ENCODE data around the gene TBX2. TPM values are rescaled to one million over a fixed set of nuclear protein-coding genes. Genes with fewer than 3 reads are reported as not detected.

The TBX2 gene
- total RNA-seq, 2 experiments from 2014 or later, result not detected

GRCh38 chr17:61378658-61379456, 20.8 kb upstream of the TBX2 start:
- Mint-ChIP-seq H3K4me1 (no peaks in the 10 kb centered on the region), H3K9me3 (ENCODE audit: low read depth) (no peaks in the 10 kb centered on the region), H3K36me3 (no peaks in the 10 kb centered on the region), H3K4me3 (no peak overlapping the region), H3K27me3 (no peaks in the 10 kb centered on the region), H3K27ac (no peak overlapping the region)
- CTCF ChIA-PET, result interaction anchor here (0.6 kb wide), 1 partner anchor 398 kb away, joined by 3 read pairs; no protein-coding TSS in a partner anchor
- no peak for ATAC-seq
- DNase-seq, result no peak

- H3K27me3 Mint-ChIP-seq, result no peaks in the 10 kb centered on the region
- CTCF ChIA-PET, result interaction anchor here (0.7 kb wide), 1 partner anchor 20 kb away, joined by 3 read pairs; no protein-coding TSS in a partner anchor
- ATAC-seq (no peak), DNase-seq (no peak)
- H3K36me3 Mint-ChIP-seq, result no peaks in the 10 kb centered on the region
- no peak overlapping the region for H3K27ac Mint-ChIP-seq
- no peak overlapping the region for H3K4me3 Mint-ChIP-seq
- H3K4me1 Mint-ChIP-seq, result no peaks in the 10 kb centered on the region
- no peaks in the 10 kb centered on the region for H3K9me3 Mint-ChIP-seq (ENCODE audit: low read depth)
These were observed 20.0 kb upstream of the TBX2 start for GRCh38 chr17:61379457-61380216.

- H3K9me3 Mint-ChIP-seq (ENCODE audit: low read depth), result no peaks in the 10 kb centered on the region
- ATAC-seq, result no peak
- DNase-seq, result no peak
- no peak overlapping the region for H3K27ac Mint-ChIP-seq
- H3K4me3 Mint-ChIP-seq, result no peak overlapping the region
- no peaks in the 10 kb centered on the region for H3K4me1 Mint-ChIP-seq
- no peaks in the 10 kb centered on the region for H3K36me3 Mint-ChIP-seq
- H3K27me3 Mint-ChIP-seq, result no peaks in the 10 kb centered on the region
- CTCF ChIA-PET, result interaction anchor here (0.7 kb wide), 1 partner anchor 21 kb away, joined by 3 read pairs; no protein-coding TSS in a partner anchor
These were observed 19.3 kb upstream of the TBX2 start for GRCh38 chr17:61380217-61380835.

GRCh38 chr17:61380836-61381525, 18.7 kb upstream of the TBX2 start:
- Mint-ChIP-seq H3K36me3 (no peaks in the 10 kb centered on the region), H3K4me1 (no peaks in the 10 kb centered on the region), H3K4me3 (no peak overlapping the region), H3K27ac (no peak overlapping the region), H3K27me3 (no peaks in the 10 kb centered on the region), H3K9me3 (ENCODE audit: low read depth) (no peaks in the 10 kb centered on the region)
- CTCF ChIA-PET, result interaction anchor here (0.6 kb wide), 1 partner anchor 763 kb away, joined by 3 read pairs; no protein-coding TSS in a partner anchor
- DNase-seq (no peak), ATAC-seq (no peak)

GRCh38 chr17:61381537-61381936, 18.1 kb upstream of the TBX2 start:
- no peaks in the 10 kb centered on the region for H3K4me1 Mint-ChIP-seq
- no peak overlapping the region for H3K27ac Mint-ChIP-seq
- no peaks in the 10 kb centered on the region for H3K9me3 Mint-ChIP-seq (ENCODE audit: low read depth)
- CTCF ChIA-PET, result no interaction called here
- H3K27me3 Mint-ChIP-seq, result no peaks in the 10 kb centered on the region
- no peak overlapping the region for H3K4me3 Mint-ChIP-seq
- DNase-seq, result no peak
- no peaks in the 10 kb centered on the region for H3K36me3 Mint-ChIP-seq
- no peak for ATAC-seq

- Mint-ChIP-seq H3K4me3 (no peak overlapping the region), H3K36me3 (no peaks in the 10 kb centered on the region), H3K9me3 (ENCODE audit: low read depth) (no peaks in the 10 kb centered on the region), H3K27me3 (no peaks in the 10 kb centered on the region), H3K4me1 (no peaks in the 10 kb centered on the region), H3K27ac (no peak overlapping the region)
- ATAC-seq (no peak), DNase-seq (no peak)
- CTCF ChIA-PET, result no interaction called here
These were observed 16.6 kb upstream of the TBX2 start for GRCh38 chr17:61382796-61383688.

- H3K27me3 Mint-ChIP-seq, result no peaks in the 10 kb centered on the region
These were observed 15.9 kb upstream of the TBX2 start for GRCh38 chr17:61383689-61384201.

GRCh38 chr17:61384354-61384691, 15.3 kb upstream of the TBX2 start:
- ATAC-seq, result no peak
- DNase-seq, result no peak
- CTCF ChIA-PET, result interaction anchor here (1.2 kb wide), 1 partner anchor 12 kb away, joined by 3 read pairs; no protein-coding TSS in a partner anchor
- Mint-ChIP-seq H3K27ac (no peak overlapping the region), H3K27me3 (no peaks in the 10 kb centered on the region), H3K36me3 (no peaks in the 10 kb centered on the region), H3K4me3 (no peak overlapping the region), H3K9me3 (ENCODE audit: low read depth) (no peaks in the 10 kb centered on the region), H3K4me1 (no peaks in the 10 kb centered on the region)

More at GRCh38 chr17:61383689-61384201, 15.9 kb upstream of the TBX2 start:
- Mint-ChIP-seq H3K9me3 (ENCODE audit: low read depth) (no peaks in the 10 kb centered on the region), H3K36me3 (no peaks in the 10 kb centered on the region), H3K4me1 (no peaks in the 10 kb centered on the region), H3K4me3 (no peak overlapping the region), H3K27ac (no peak overlapping the region)
- ATAC-seq, result no peak
- CTCF ChIA-PET, result interaction anchor here (1.2 kb wide), 1 partner anchor 13 kb away, joined by 3 read pairs; no protein-coding TSS in a partner anchor
- DNase-seq, result no peak

GRCh38 chr17:61384692-61385576, 14.7 kb upstream of the TBX2 start:
- no peak for DNase-seq
- H3K4me1 Mint-ChIP-seq, result no peaks in the 10 kb centered on the region
- CTCF ChIA-PET, result interaction anchor here (1.2 kb wide), 1 partner anchor 11 kb away, joined by 3 read pairs; no protein-coding TSS in a partner anchor
- no peak for ATAC-seq
- no peak overlapping the region for H3K27ac Mint-ChIP-seq
- no peaks in the 10 kb centered on the region for H3K9me3 Mint-ChIP-seq (ENCODE audit: low read depth)
- no peaks in the 10 kb centered on the region for H3K27me3 Mint-ChIP-seq
- H3K4me3 Mint-ChIP-seq, result no peak overlapping the region
- H3K36me3 Mint-ChIP-seq, result no peaks in the 10 kb centered on the region

GRCh38 chr17:61385577-61386236, 13.9 kb upstream of the TBX2 start:
- ATAC-seq (no peak), DNase-seq (no peak)
- CTCF ChIA-PET, result no interaction called here
- Mint-ChIP-seq H3K4me1 (no peaks in the 10 kb centered on the region), H3K27me3 (no peaks in the 10 kb centered on the region), H3K36me3 (no peaks in the 10 kb centered on the region), H3K4me3 (no peak overlapping the region), H3K27ac (no peak overlapping the region), H3K9me3 (ENCODE audit: low read depth) (no peaks in the 10 kb centered on the region)

- Mint-ChIP-seq H3K9me3 (ENCODE audit: low read depth) (no peaks in the 10 kb centered on the region), H3K4me3 (no peak overlapping the region), H3K27me3 (no peaks in the 10 kb centered on the region), H3K4me1 (no peaks in the 10 kb centered on the region), H3K27ac (no peak overlapping the region), H3K36me3 (no peaks in the 10 kb centered on the region)
- no peak for DNase-seq
- ATAC-seq, result no peak
- CTCF ChIA-PET, result no interaction called here
These were observed 13.4 kb upstream of the TBX2 start for GRCh38 chr17:61386251-61386650.

Data from activated CD8-positive, alpha-beta memory T cell treated with anti-CD3 and anti-CD28 coated beads, Interleukin-2, amount 10 ng/mL, durations not matched to agents 7 days and 5 days (primary cell).